Lower leg skin (tissue), 3 donors: Measurements from ENCODE around the gene ICE1.

Experiments used
- CTCF ChIP-seq, 3 donors: fragments of 450-650 bp; IDR thresholded peaks; one replicate each; pipeline ENCODE4 v1.5.1; 2016; ENCODE audit warnings: antibody characterized with exemption in 3 of 3, mild to moderate bottlenecking in 3 of 3, moderate library complexity in 2 of 3
- POLR2A ChIP-seq, 2 donors: fragments of 450-650 bp; IDR thresholded peaks; one replicate each; pipeline ENCODE4 v1.6.1; 2016 to 2017; ENCODE audit warnings: antibody characterized with exemption in 2 of 2, mild to moderate bottlenecking in 1 of 2, moderate library complexity in 1 of 2

GRCh38 chr5:5387777-5388176 is 34.7 kb upstream of the ICE1 start:
- TF ChIP-seq CTCF (IDR thresholded peaks at IDR 0.05) (no peak), POLR2A (IDR thresholded peaks at IDR 0.05) (no peak)
